IMR-90 (cell line): ENCODE data around the gene COCH. TPM values are rescaled to one million over a fixed set of nuclear protein-coding genes. Genes with fewer than 3 reads are reported as not detected.

ENCODE experiments used
- ATAC-seq: fragments of 200-7000 bp; cut with Tn5 transposase; 2 replicates; pipeline ENCODE4 v1.9.1; 2020; ENCODE audit warnings: low read depth, mild to moderate bottlenecking, moderate library complexity
- BruUV-seq: library from RNA; stranded (reverse); fragments of 400-500 nt; replicated peaks from 2 replicates; lab custom pipeline; 2021; lab: Mats Ljungman, UMichigan
- CTCF ChIA-PET: fragments of 300-600 bp; formaldehyde crosslinking; extraction: SDS; loops from one replicate; lab custom pipeline; 2021; ENCODE audit warnings: antibody characterized with exemption; lab: Yijun Ruan, JAX
- POLR2A ChIA-PET: fragments of 300-600 bp; sonication (Branson Sonifier 250); formaldehyde crosslinking; loops from one replicate; lab custom pipeline; 2022; ENCODE audit warnings: antibody characterized with exemption; ENCODE audit not compliant: unreplicated experiment; lab: Charles Lee
- DNase-seq: peaks from one replicate; pipeline ENCODE4 v3.0.0; 2013
- H2AFZ ChIP-seq: replicated peaks from 2 replicates; pipeline ENCODE3; 2013; ENCODE audit warnings: low read length, mild to moderate bottlenecking; ENCODE audit not compliant: poor library complexity
- H2AK5ac ChIP-seq: 2 replicates; pipeline ENCODE4 v1.6.1; 2013; ENCODE audit warnings: low read depth, low read length, inconsistent platforms
- H2AK9ac ChIP-seq: replicated peaks from 2 replicates; pipeline ENCODE3; 2013; ENCODE audit warnings: mild to moderate bottlenecking, low read depth, low read length, moderate library complexity; ENCODE audit not compliant: poor library complexity
- H2BK120ac ChIP-seq: 2 replicates; pipeline ENCODE4 v1.6.1; 2013; ENCODE audit warnings: low read depth, low read length, inconsistent platforms
- H2BK15ac ChIP-seq: 3 replicates; pipeline ENCODE4 v1.6.1; 2013; ENCODE audit warnings: low read depth, low read length, inconsistent platforms
- H2BK20ac ChIP-seq: 2 replicates; pipeline ENCODE4 v1.6.1; 2013; ENCODE audit warnings: low read depth, mild to moderate bottlenecking, inconsistent platforms, low read length, moderate library complexity
- H2BK5ac ChIP-seq: 2 replicates; pipeline ENCODE4 v1.6.1; 2013; ENCODE audit warnings: mild to moderate bottlenecking, low read depth, low read length, inconsistent platforms; ENCODE audit not compliant: poor library complexity, severe bottlenecking
- H3K14ac ChIP-seq: replicated peaks from 2 replicates; pipeline ENCODE4 v1.6.1; 2013; ENCODE audit warnings: low read depth, low read length, inconsistent platforms
- H3K18ac ChIP-seq: 2 replicates; pipeline ENCODE4 v1.6.1; 2013; ENCODE audit warnings: low read depth, low read length, control low read depth
- H3K23ac ChIP-seq: 2 replicates; pipeline ENCODE4 v1.6.1; 2013; ENCODE audit warnings: low read depth, low read length, inconsistent platforms
- H3K27ac ChIP-seq: 2 replicates; pipeline ENCODE4 v1.5.1; 2013; ENCODE audit warnings: mild to moderate bottlenecking, control low read depth, low read length; ENCODE audit not compliant: insufficient read depth
- H3K27me3 ChIP-seq: 2 replicates; pipeline ENCODE4 v1.6.1; 2013; ENCODE audit warnings: low read length; ENCODE audit not compliant: control insufficient read depth, insufficient read depth
- H3K36me3 ChIP-seq: 2 replicates; pipeline ENCODE4 v1.6.1; 2013; ENCODE audit warnings: low read length, mixed read lengths; ENCODE audit not compliant: control insufficient read depth, insufficient read depth
- H3K4ac ChIP-seq: 2 replicates; pipeline ENCODE4 v1.6.1; 2013; ENCODE audit warnings: low read depth, low read length, inconsistent platforms
- H3K4me1 ChIP-seq: 2 replicates; pipeline ENCODE4 v1.6.1; 2013; ENCODE audit warnings: low read length, mixed read lengths; ENCODE audit not compliant: control insufficient read depth, insufficient read depth
- H3K4me2 ChIP-seq: 2 replicates; pipeline ENCODE4 v1.6.1; 2013; ENCODE audit warnings: low read depth, mild to moderate bottlenecking, control low read depth, low read length, moderate library complexity
- H3K4me3 ChIP-seq: 2 replicates; pipeline ENCODE4 v1.5.1; 2013; ENCODE audit warnings: low read depth, mild to moderate bottlenecking, control low read depth, low read length, moderate library complexity; ENCODE audit not compliant: insufficient read depth
- H3K56ac ChIP-seq: 2 replicates; pipeline ENCODE4 v1.6.1; 2013; ENCODE audit warnings: low read length, inconsistent platforms; ENCODE audit not compliant: insufficient read depth; ENCODE audit errors: extremely low read depth
- H3K79me1 ChIP-seq, 2 experiments: 2 replicates each; pipeline ENCODE4 v1.6.1; 2013; ENCODE audit warnings: low read length in 2 of 2, inconsistent platforms in 1 of 2, low read depth in 1 of 2
- H3K9ac ChIP-seq: 2 replicates; pipeline ENCODE4 v1.6.1; 2013; ENCODE audit warnings: low read depth, low read length, control low read depth
- H3K9me1 ChIP-seq: 2 replicates; pipeline ENCODE4 v1.6.1; 2013; ENCODE audit warnings: low read length, inconsistent platforms; ENCODE audit not compliant: insufficient read depth
- H3K9me3 ChIP-seq: 2 replicates; pipeline ENCODE4 v1.6.1; 2013; ENCODE audit warnings: low read length; ENCODE audit not compliant: control insufficient read depth, insufficient read depth
- H4K20me1 ChIP-seq: 2 replicates; pipeline ENCODE4 v1.6.1; 2013; ENCODE audit warnings: low read length, inconsistent platforms; ENCODE audit not compliant: insufficient read depth
- H4K5ac ChIP-seq: 2 replicates; pipeline ENCODE4 v1.6.1; 2013; ENCODE audit warnings: mild to moderate bottlenecking, low read depth, low read length, control low read depth
- H4K8ac ChIP-seq, 2 experiments: 2 replicates each; pipeline ENCODE4 v1.6.1; 2013; ENCODE audit warnings: low read depth in 2 of 2, low read length in 2 of 2, control low read depth in 1 of 2, inconsistent platforms in 1 of 2
- H4K91ac ChIP-seq: 2 replicates; pipeline ENCODE4 v1.6.1; 2013; ENCODE audit warnings: low read depth, low read length, inconsistent platforms; ENCODE audit not compliant: insufficient read depth
- RAD21 ChIP-seq: IDR thresholded peaks from 2 replicates; pipeline ENCODE4 v1.6.1; 2012; ENCODE audit warnings: low read length, improper control_type of control experiment
- WGBS, 2 experiments: methylation state at CpG; one replicate each; pipeline versions ENCODE4 v1.1.5 to v1.1.7; 2013; ENCODE audit warnings: missing lambda C conversion rate in 2 of 2; ENCODE audit not compliant: insufficient read length in 1 of 2; ENCODE audit errors: extremely low coverage in 2 of 2; 5-methylcytosine and 5-hydroxymethylcytosine counted together
- dilution Hi-C: fragments of 300-500 bp; cut with HindIII; formaldehyde crosslinking; loops from one replicate; pipeline ENCODE4 v1.14.3; 2018; ENCODE audit warnings: low sequenced_read_pairs; ENCODE audit not compliant: unreplicated experiment
- in situ Hi-C: fragments of 300-500 bp; cut with MboI; formaldehyde crosslinking; loops from 3 replicates; pipeline ENCODE4 v1.14.3; 2019; ENCODE audit warnings: low sequenced_read_pairs, inconsistent platforms, mixed read lengths
- intact Hi-C: fragments of 100-400 bp; cut with micrococcal nuclease; formaldehyde crosslinking; loops from 2 replicates; pipeline ENCODE4 v1.10.0; 2022
- polyA plus RNA-seq, 3 experiments: library from polyadenylated mRNA; depleted of rRNA; stranded (reverse); fragments of >200 nt; gene quantifications; 2 replicates each; pipeline ENCODE4 v1.2.3, GENCODE V29; 2012; ENCODE audit warnings: low replicate concordance in 1 of 3
- total RNA-seq: library from RNA; depleted of rRNA; stranded (reverse); fragments of >200 nt; gene quantifications from 2 replicates; pipeline ENCODE4 v1.2.3, GENCODE V29; 2012

Gene COCH
- total and polyA plus RNA-seq, 2 of the 4 experiments (the other 2 are of a cell fraction), result 0.17 to 0.18 TPM

- Histone ChIP-seq H3K9ac (no peak overlapping the region), H3K9me1 (no peaks in the 10 kb centered on the region), H4K5ac (no peak overlapping the region), H2AK5ac (no peak overlapping the region), H3K36me3 (no peaks in the 10 kb centered on the region), H4K20me1 (no peaks in the 10 kb centered on the region), H2BK120ac (no peak overlapping the region), H3K4me1 (no peaks in the 10 kb centered on the region), H3K9me3 (no peaks in the 10 kb centered on the region), H3K27me3 (peaks cover 40% of the 10 kb centered on the region), H3K56ac (no peak overlapping the region), H2BK15ac (no peak overlapping the region), H3K27ac (no peak overlapping the region), H2BK5ac (no peak overlapping the region), H3K23ac (no peak overlapping the region), H4K8ac (no peak overlapping the region), H3K18ac (no peak overlapping the region), H2AK9ac (no peak overlapping the region), H3K79me1 (no peaks in the 10 kb centered on the region), H3K4ac (no peak overlapping the region), H4K91ac (no peak overlapping the region), H2BK20ac (no peak overlapping the region), H2AFZ (no peak overlapping the region), H3K4me3 (no peak overlapping the region), H3K4me2 (no peak overlapping the region), H3K14ac (no peak overlapping the region)
- ChIA-PET POLR2A (no interaction called here), CTCF (no interaction called here)
- in situ Hi-C loops, result no loop called here
- ATAC-seq (no peak), DNase-seq (no peak)
- BruUV-seq, result no TSS peak
- no peak for TF ChIP-seq RAD21
- no CpG with 5 or more reads among the region's 2 CpGs for WGBS, 2 experiments
- dilution Hi-C loops, result no loop called here
- intact Hi-C loops, result no loop called here
Observed at GRCh38 chr14:30869551-30870155, 4.7 kb upstream of the COCH start.
